CD4-positive, alpha-beta memory T cell (primary cell): ENCODE results near the gene FOXD4. TPM values are rescaled to one million over a fixed set of nuclear protein-coding genes. Genes with fewer than 3 reads are reported as not detected.
A peak's percentile ranks its signal among the peaks of the same experiment; 100 is the strongest.
"Not testable (repeated sequence)": the region's sequence is repeated elsewhere in the genome, so short reads cannot be mapped to it uniquely, and the experiment has no call there.

Source experiments
- CTCF ChIA-PET: fragments of 350-600 bp; sonication (Branson Sonifier 250); formaldehyde crosslinking; loops from one replicate; lab custom pipeline; 2021; ENCODE audit warnings: inconsistent platforms; ENCODE audit not compliant: partially characterized antibody; lab: Charles Lee
- POLR2A ChIA-PET: fragments of 350-600 bp; sonication (Branson Sonifier 250); formaldehyde crosslinking; loops from one replicate; lab custom pipeline; 2021; ENCODE audit not compliant: partially characterized antibody; lab: Charles Lee
- DNase-seq, 5 donors: peaks; one replicate each; pipeline versions ENCODE4 v3.0.0 to v3.0.0-alpha.2; 2020 to 2022; ENCODE audit warnings: mixed read lengths in 1 of 5
- H3K27ac ChIP-seq: one replicate; pipeline ENCODE4 v1.7.0; 2013; ENCODE audit warnings: low read depth, low read length
- H3K27me3 ChIP-seq: 2 replicates; pipeline ENCODE4 v1.7.0; 2013; ENCODE audit warnings: mild to moderate bottlenecking, low read length, moderate library complexity; ENCODE audit not compliant: insufficient read depth
- H3K36me3 ChIP-seq: 2 replicates; pipeline ENCODE4 v1.7.0; 2013; ENCODE audit warnings: mild to moderate bottlenecking, low read length, moderate library complexity; ENCODE audit not compliant: insufficient read depth
- H3K4me1 ChIP-seq: 2 replicates; pipeline ENCODE4 v1.7.0; 2013; ENCODE audit warnings: mild to moderate bottlenecking, low read length, moderate library complexity; ENCODE audit not compliant: insufficient read depth
- H3K4me3 ChIP-seq, 2 donors: one replicate each; pipeline ENCODE4 v1.7.0; 2013; ENCODE audit warnings: low read length in 2 of 2, mild to moderate bottlenecking in 1 of 2
- H3K9me3 ChIP-seq, 2 donors: one replicate each; pipeline ENCODE4 v1.7.0; 2013; ENCODE audit warnings: low read length in 2 of 2, control low read depth in 1 of 2; ENCODE audit not compliant: control insufficient read depth in 1 of 2
- H3K27ac Mint-ChIP-seq, 7 donors: one replicate each; pipeline ENCODE4 v1.8.0; 2020 to 2021; ENCODE audit warnings: mixed read lengths in 7 of 7, mild to moderate bottlenecking in 6 of 7, inconsistent platforms in 3 of 7, moderate library complexity in 3 of 7
- H3K27me3 Mint-ChIP-seq, 2 donors: one replicate each; pipeline ENCODE4 v1.8.0; 2020 to 2021; ENCODE audit warnings: mixed read lengths in 2 of 2
- H3K36me3 Mint-ChIP-seq, 2 donors: one replicate each; pipeline ENCODE4 v1.8.0; 2020 to 2021; ENCODE audit warnings: mixed read lengths in 2 of 2, inconsistent platforms in 1 of 2, mild to moderate bottlenecking in 1 of 2
- H3K4me1 Mint-ChIP-seq, 4 donors: one replicate each; pipeline ENCODE4 v1.8.0; 2020 to 2021; ENCODE audit warnings: mixed read lengths in 4 of 4, mild to moderate bottlenecking in 1 of 4
- H3K4me3 Mint-ChIP-seq, 8 donors: one replicate each; pipeline ENCODE4 v1.8.0; 2020 to 2021; ENCODE audit warnings: mixed read lengths in 8 of 8, mild to moderate bottlenecking in 7 of 8, moderate library complexity in 6 of 8, inconsistent platforms in 3 of 8
- H3K9me3 Mint-ChIP-seq, 8 donors: one replicate each; pipeline ENCODE4 v1.8.0; 2020 to 2021; ENCODE audit warnings: mixed read lengths in 8 of 8, mild to moderate bottlenecking in 5 of 8, inconsistent platforms in 3 of 8, moderate library complexity in 1 of 8
- intact Hi-C: fragments of 100-400 bp; cut with micrococcal nuclease; formaldehyde crosslinking; loops from one replicate; pipeline ENCODE4 v1.15.1; 2023
- polyA plus RNA-seq, 2 donors: library from polyadenylated mRNA; unstranded; fragments of 300-500 nt; fragmentation: Illumina TruSeq; gene quantifications; one replicate each; pipeline ENCODE4 v1.2.3, GENCODE V29; 2021
- total RNA-seq, 2 experiments: library from RNA; stranded (reverse); gene quantifications; one replicate each; pipeline ENCODE4 v1.2.3, GENCODE V29; 2021

FOXD4 gene
- total and polyA plus RNA-seq, 4 experiments from 2014 or later = 0.30 to 0.35 TPM; not detected in 2

- H3K4me1 Mint-ChIP-seq, H3K9me3 Mint-ChIP-seq, H3K27me3 Mint-ChIP-seq, POLR2A ChIA-PET, H3K36me3 Mint-ChIP-seq, DNase-seq, H3K36me3 ChIP-seq, H3K9me3 ChIP-seq, H3K4me1 ChIP-seq, H3K27me3 ChIP-seq, intact Hi-C loops, CTCF ChIA-PET, H3K27ac ChIP-seq: not testable (repeated sequence)
- Mint-ChIP-seq H3K4me3 (peak overlapping the region; percentile 48 to 83 (median 74)), H3K27ac (peak overlapping the region in 2 of 7 donors; percentile 12 to 48)
- H3K4me3 ChIP-seq = peak overlapping the region in 1 of 2 donors; percentile 32
Measured at GRCh38 chr9:73900-74525, 44.2 kb downstream of the FOXD4 start.

- H3K9me3 ChIP-seq, CTCF ChIA-PET, POLR2A ChIA-PET, H3K27ac ChIP-seq, H3K36me3 ChIP-seq, H3K36me3 Mint-ChIP-seq, intact Hi-C loops, H3K27me3 Mint-ChIP-seq, H3K4me1 ChIP-seq, H3K9me3 Mint-ChIP-seq, H3K27me3 ChIP-seq, H3K4me1 Mint-ChIP-seq: not testable (repeated sequence)
- peak overlapping the region in 1 of 2 donors; percentile 32 for H3K4me3 ChIP-seq
- DNase-seq = peak in 4 of 5 donors; percentile 6 to 48 (median 21)
- Mint-ChIP-seq H3K4me3 (peak overlapping the region; percentile 48 to 83 (median 74)), H3K27ac (peak overlapping the region in 1 of 7 donors; percentile 48)
Measured at GRCh38 chr9:73076-73899, 44.9 kb downstream of the FOXD4 start.

Other genes with a start within 250 kb of the FOXD4 start
- 10 to 100 TPM; 34.4 to 39.6 TPM for gene WASHC1, start 89.0 kb downstream of the FOXD4 start, total RNA-seq
- gene WASHC1, start 89.0 kb downstream of the FOXD4 start, polyA plus RNA-seq = 1 to 10 TPM in 1 of 2 donors, under 1 TPM in 1; 0.99 to 1.8 TPM
- gene ZNG1A, start 60.6 kb upstream of the FOXD4 start, total RNA-seq = 10 to 100 TPM; 28.4 to 31.7 TPM
- gene ZNG1A, start 60.6 kb upstream of the FOXD4 start, polyA plus RNA-seq = 10 to 100 TPM; 17.3 to 34.8 TPM
- 100 to 1,000 TPM; 307 to 315 TPM for gene DOCK8, start 96.4 kb upstream of the FOXD4 start, total RNA-seq
- gene DOCK8, start 96.4 kb upstream of the FOXD4 start, polyA plus RNA-seq = 10 to 100 TPM; 31.0 to 92.5 TPM